Kidney epithelial cell (primary cell): ENCODE data around the gene OXGR1. TPM values are rescaled to one million over a fixed set of nuclear protein-coding genes. Genes with fewer than 3 reads are reported as not detected.

Experiments
- DNase-seq: peaks from one replicate; pipeline ENCODE4 v3.0.0-alpha.2; 2010; ENCODE audit warnings: low read depth
- H3K27me3 ChIP-seq: 2 replicates; pipeline ENCODE4 v1.6.0; 2011; ENCODE audit warnings: low read length; ENCODE audit not compliant: control insufficient read depth, insufficient read depth
- H3K36me3 ChIP-seq: 2 replicates; pipeline ENCODE4 v1.5.1; 2011; ENCODE audit warnings: low read length; ENCODE audit not compliant: control insufficient read depth, insufficient read depth
- H3K4me3 ChIP-seq: 2 replicates; pipeline ENCODE4 v1.5.1; 2011; ENCODE audit warnings: low read depth, mild to moderate bottlenecking, control low read depth, low read length
- total RNA-seq: library from RNA; depleted of rRNA; stranded (reverse); fragments of >200 nt; gene quantifications from 2 replicates; pipeline ENCODE4 v1.2.3, GENCODE V29; 2015
- TF ChIP-seq, protein P1 (sequence below): IDR thresholded peaks from 2 replicates; pipeline ENCODE4 v1.5.1; 2011; ENCODE audit warnings: mild to moderate bottlenecking, moderate library complexity, low read length, control low read depth, inconsistent platforms; ENCODE audit not compliant: insufficient read depth, poor library complexity, severe bottlenecking

Gene OXGR1
- total RNA-seq, 1 donor from 2014 or later, result not detected

DNA sequence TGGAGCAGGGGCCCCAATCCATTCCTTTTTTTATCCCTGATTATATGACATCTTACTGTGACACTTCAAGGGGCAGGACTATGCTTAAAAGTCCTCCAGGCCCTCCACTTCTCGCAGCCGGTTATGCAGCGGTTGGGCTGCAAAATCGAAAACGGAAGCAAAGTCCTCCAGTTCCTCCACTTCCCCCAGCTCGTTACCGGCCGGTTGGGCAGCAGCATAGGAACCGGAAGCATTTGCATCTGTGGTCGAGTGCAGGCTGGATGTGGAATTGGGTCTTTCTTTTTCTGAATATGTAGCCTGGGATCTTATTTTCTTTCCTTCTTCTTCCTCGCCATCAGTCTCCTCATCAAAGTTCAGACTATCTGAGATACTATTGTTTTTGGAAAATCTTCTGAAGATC, 46.1 kb downstream of the OXGR1 start:
- TF ChIP-seq, protein P1, sequence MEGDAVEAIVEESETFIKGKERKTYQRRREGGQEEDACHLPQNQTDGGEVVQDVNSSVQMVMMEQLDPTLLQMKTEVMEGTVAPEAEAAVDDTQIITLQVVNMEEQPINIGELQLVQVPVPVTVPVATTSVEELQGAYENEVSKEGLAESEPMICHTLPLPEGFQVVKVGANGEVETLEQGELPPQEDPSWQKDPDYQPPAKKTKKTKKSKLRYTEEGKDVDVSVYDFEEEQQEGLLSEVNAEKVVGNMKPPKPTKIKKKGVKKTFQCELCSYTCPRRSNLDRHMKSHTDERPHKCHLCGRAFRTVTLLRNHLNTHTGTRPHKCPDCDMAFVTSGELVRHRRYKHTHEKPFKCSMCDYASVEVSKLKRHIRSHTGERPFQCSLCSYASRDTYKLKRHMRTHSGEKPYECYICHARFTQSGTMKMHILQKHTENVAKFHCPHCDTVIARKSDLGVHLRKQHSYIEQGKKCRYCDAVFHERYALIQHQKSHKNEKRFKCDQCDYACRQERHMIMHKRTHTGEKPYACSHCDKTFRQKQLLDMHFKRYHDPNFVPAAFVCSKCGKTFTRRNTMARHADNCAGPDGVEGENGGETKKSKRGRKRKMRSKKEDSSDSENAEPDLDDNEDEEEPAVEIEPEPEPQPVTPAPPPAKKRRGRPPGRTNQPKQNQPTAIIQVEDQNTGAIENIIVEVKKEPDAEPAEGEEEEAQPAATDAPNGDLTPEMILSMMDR, result no peak
- H3K36me3 ChIP-seq, result no peaks in the 10 kb centered on the region
- H3K27me3 ChIP-seq, result no peaks in the 10 kb centered on the region
- no peak overlapping the region for H3K4me3 ChIP-seq
- DNase-seq, result no peak

DNA sequence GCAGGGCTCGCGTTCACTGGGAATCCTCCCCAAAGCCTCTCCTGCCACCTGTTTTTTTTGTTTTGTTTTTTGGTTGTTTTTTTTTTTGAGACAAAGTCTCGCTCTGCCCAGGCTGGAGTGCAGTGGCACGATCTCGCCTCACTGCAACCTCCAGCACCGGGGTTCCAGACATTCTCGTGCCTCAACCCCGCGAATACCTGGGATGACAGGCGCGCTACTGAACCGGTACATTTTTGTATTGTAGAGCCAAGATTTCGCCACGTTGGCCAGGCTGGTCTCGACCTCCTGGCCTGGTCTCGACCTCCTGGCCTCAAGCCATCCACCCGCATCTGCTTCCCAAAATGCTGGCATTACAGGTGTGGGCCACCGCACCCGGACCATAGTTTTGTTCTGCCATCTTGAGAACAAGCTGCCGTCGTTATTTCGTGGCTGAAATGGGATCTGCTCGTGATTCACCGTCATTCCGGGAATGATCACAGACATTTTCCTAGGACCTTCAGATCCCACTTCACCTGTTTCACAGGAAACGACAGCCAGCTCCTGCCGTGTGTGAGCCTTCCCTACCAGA, 46.8 kb downstream of the OXGR1 start:
- no peak overlapping the region for H3K4me3 ChIP-seq
- TF ChIP-seq, protein P1, result no peak

DNA sequence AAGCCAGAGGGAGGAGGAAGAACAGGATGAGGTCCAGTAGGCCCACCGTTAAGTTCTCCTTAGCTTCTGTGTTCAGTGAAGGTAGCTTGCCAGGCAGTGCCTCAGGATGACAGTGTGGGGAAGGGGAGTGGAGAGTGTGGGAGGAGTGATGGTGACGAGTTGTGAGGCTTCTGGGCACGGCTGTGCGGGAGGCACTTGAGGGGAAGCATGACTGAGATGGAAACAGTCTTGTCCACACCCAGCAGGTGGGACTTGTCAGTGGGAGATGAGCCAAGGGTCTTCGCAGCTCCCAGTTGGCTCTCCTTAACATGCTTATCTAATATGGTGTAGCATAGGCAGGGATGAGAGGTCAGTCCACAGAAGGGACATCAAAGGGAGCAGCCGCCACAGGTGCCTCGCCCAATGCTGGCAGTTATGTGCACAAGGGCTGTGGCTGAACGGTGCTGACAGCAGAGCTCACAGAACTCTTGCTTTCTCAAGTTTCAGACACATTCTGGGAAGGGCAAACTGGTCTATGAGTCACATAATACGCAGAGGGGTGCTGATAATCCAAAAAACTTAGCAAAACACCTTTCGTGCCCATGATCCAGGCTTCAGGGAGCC, 47.5 kb downstream of the OXGR1 start:
- TF ChIP-seq, protein P1, result no peak
- DNase-seq, result no peak
- Histone ChIP-seq H3K27me3 (no peaks in the 10 kb centered on the region), H3K4me3 (no peak overlapping the region), H3K36me3 (no peaks in the 10 kb centered on the region)

More for the DNA sequence above, 46.8 kb downstream of the OXGR1 start:
- Histone ChIP-seq H3K27me3 (no peaks in the 10 kb centered on the region), H3K36me3 (no peaks in the 10 kb centered on the region)
- DNase-seq, result no peak

DNA sequence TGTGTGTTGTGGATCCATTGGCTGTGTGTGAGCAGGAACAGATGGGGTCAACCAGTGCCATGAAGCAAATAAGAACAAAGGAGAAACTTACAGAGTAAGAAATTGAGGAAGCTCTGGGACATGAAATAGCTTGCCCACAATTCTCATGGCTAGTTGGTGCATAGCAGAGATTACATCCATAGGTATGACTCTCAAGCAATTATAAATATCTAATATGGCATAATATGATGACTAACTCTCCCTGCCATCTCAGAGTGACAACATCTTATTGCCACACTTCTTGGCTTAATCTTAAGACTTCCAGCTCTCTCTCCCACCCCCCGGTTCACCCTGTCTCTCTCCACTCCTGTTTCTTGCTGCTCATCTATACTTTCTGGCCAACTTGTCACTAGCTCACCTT, 53.3 kb downstream of the OXGR1 start:
- H3K27me3 ChIP-seq, result no peaks in the 10 kb centered on the region
- TF ChIP-seq, protein P1, result no peak
- no peak for DNase-seq
- no peaks in the 10 kb centered on the region for H3K36me3 ChIP-seq
- no peak overlapping the region for H3K4me3 ChIP-seq

DNA sequence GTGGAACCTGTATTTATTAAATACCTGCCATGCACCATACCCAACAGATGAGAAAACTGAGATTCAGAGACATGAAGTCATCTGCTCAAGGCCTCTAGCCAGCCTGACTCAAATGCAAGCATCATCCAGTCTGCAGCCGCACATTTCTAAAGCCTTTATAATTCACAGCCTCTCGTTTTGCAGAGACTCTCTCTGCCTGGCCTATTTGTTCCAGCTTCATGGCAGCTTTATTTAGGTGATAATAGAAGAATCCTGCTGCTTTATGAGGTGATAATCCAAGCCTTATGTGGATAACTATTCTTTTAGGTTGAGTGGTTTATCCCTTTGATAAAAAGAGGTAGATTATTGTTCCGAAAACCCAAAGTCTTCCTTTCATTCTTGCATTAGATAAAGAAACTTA, 58.4 kb downstream of the OXGR1 start:
- H3K36me3 ChIP-seq, result no peaks in the 10 kb centered on the region
- no peak for DNase-seq
- H3K27me3 ChIP-seq, result no peaks in the 10 kb centered on the region
- H3K4me3 ChIP-seq, result no peak overlapping the region
- TF ChIP-seq, protein P1, result no peak

Other genes with a start within 250 kb of the OXGR1 start
- 42.4 and 45.0 TPM in 2 replicates for gene MBNL2, start 227.9 kb upstream of the OXGR1 start, total RNA-seq